Measurements from ENCODE around the gene MORC2. TPM values are rescaled to one million over a fixed set of nuclear protein-coding genes. Genes with fewer than 3 reads are reported as not detected.

The MORC2 gene
- total RNA-seq, 2 experiments from 2014 or later = 22.9 to 35.6 TPM

GRCh38 chr22:30943368-30943767 lies 25.2 kb downstream of the MORC2 start:
- Histone ChIP-seq H3K4me2 (ENCODE audit: low read length) (no peak overlapping the region), H3K27ac (ENCODE audit: low read depth, low read length, poor library complexity, severe bottlenecking) (no peak overlapping the region), H3K4me1 (ENCODE audit: insufficient read depth, low read length, poor library complexity, severe bottlenecking) (no peaks in the 10 kb centered on the region), H3K4me3 (ENCODE audit: low read depth, low read length, poor library complexity, severe bottlenecking) (no peak overlapping the region), H3K36me3 (ENCODE audit: insufficient read depth, low read length) (peaks cover 97% of the 10 kb centered on the region), H3K9me3 (ENCODE audit: low read length) (no peaks in the 10 kb centered on the region), H3K9me2 (ENCODE audit: insufficient read depth, low read length) (no peaks in the 10 kb centered on the region), H4K20me1 (ENCODE audit: insufficient read depth, low read length) (no peaks in the 10 kb centered on the region; the same call in 1 of the 2 replicates), H3K79me2 (ENCODE audit: insufficient read depth, low read depth, low read length) (no peaks in the 10 kb centered on the region), H2AFZ (ENCODE audit: low read length) (no peak overlapping the region)
- DNase-seq (ENCODE audit: low spot score) = no peak
- intact Hi-C loops (cut with micrococcal nuclease; ENCODE audit: unreplicated experiment) = no loop called here
- BruUV-seq (replicated peaks) = no TSS peak
- TF ChIP-seq CTCF (conservative IDR thresholded peaks at IDR 0.05; ENCODE audit: low read length) (no peak), EZH2phosphoT487 (IDR thresholded peaks at IDR 0.05; ENCODE audit: borderline replicate concordance, low read depth, low read length) (no peak)
- ChIA-PET CTCF (ENCODE audit: unreplicated experiment) (interaction anchor here (0.6 kb wide), 1 partner anchor 220 kb away, joined by 3 read pairs; no protein-coding TSS in a partner anchor), POLR2A (no interaction called here)

GRCh38 chr22:30941363-30941740 lies 27.2 kb downstream of the MORC2 start:
- BruUV-seq (replicated peaks) = no TSS peak
- ChIA-PET CTCF (ENCODE audit: unreplicated experiment) (interaction anchor here (0.6 kb wide), 1 partner anchor 313 kb away, joined by 4 read pairs; no protein-coding TSS in a partner anchor), POLR2A (no interaction called here)
- no peak for DNase-seq (ENCODE audit: low spot score)
- TF ChIP-seq CTCF (conservative IDR thresholded peaks at IDR 0.05; ENCODE audit: low read length) (no peak), EZH2phosphoT487 (IDR thresholded peaks at IDR 0.05; ENCODE audit: borderline replicate concordance, low read depth, low read length) (no peak)
- no peaks in the 10 kb centered on the region for H3K79me2 ChIP-seq (ENCODE audit: insufficient read depth, low read depth, low read length)
- H3K4me1 ChIP-seq (ENCODE audit: insufficient read depth, low read length, poor library complexity, severe bottlenecking) = no peaks in the 10 kb centered on the region
- no peaks in the 10 kb centered on the region for H3K9me3 ChIP-seq (ENCODE audit: low read length)
- H3K4me3 ChIP-seq (ENCODE audit: low read depth, low read length, poor library complexity, severe bottlenecking) = no peak overlapping the region
- no peaks in the 10 kb centered on the region for H3K9me2 ChIP-seq (ENCODE audit: insufficient read depth, low read length)
- intact Hi-C loops (cut with micrococcal nuclease; ENCODE audit: unreplicated experiment) = no loop called here
- H3K36me3 ChIP-seq (ENCODE audit: insufficient read depth, low read length) = peaks cover 96% of the 10 kb centered on the region
- no peak overlapping the region for H3K27ac ChIP-seq (ENCODE audit: low read depth, low read length, poor library complexity, severe bottlenecking)
- H3K4me2 ChIP-seq (ENCODE audit: low read length) = no peak overlapping the region
- H2AFZ ChIP-seq (ENCODE audit: low read length) = no peak overlapping the region
- H4K20me1 ChIP-seq (ENCODE audit: insufficient read depth, low read length) = no peaks in the 10 kb centered on the region; the same call in 1 of the 2 replicates

- POLR2A ChIA-PET = no interaction called here
- CTCF ChIA-PET (ENCODE audit: unreplicated experiment) = no interaction called here
- H3K79me2 ChIP-seq (ENCODE audit: insufficient read depth, low read depth, low read length) = no peaks in the 10 kb centered on the region
- intact Hi-C loops (cut with micrococcal nuclease; ENCODE audit: unreplicated experiment) = no loop called here
- H3K27ac ChIP-seq (ENCODE audit: low read depth, low read length, poor library complexity, severe bottlenecking) = no peak overlapping the region
- peaks cover 96% of the 10 kb centered on the region for H3K36me3 ChIP-seq (ENCODE audit: insufficient read depth, low read length)
- no peak overlapping the region for H3K4me3 ChIP-seq (ENCODE audit: low read depth, low read length, poor library complexity, severe bottlenecking)
- no peak for DNase-seq (ENCODE audit: low spot score)
- H3K9me2 ChIP-seq (ENCODE audit: insufficient read depth, low read length) = no peaks in the 10 kb centered on the region
- H3K4me2 ChIP-seq (ENCODE audit: low read length) = no peak overlapping the region
- BruUV-seq (replicated peaks) = no TSS peak
- H3K4me1 ChIP-seq (ENCODE audit: insufficient read depth, low read length, poor library complexity, severe bottlenecking) = no peaks in the 10 kb centered on the region
- TF ChIP-seq CTCF (conservative IDR thresholded peaks at IDR 0.05; ENCODE audit: low read length) = no peak
- TF ChIP-seq EZH2phosphoT487 (IDR thresholded peaks at IDR 0.05; ENCODE audit: borderline replicate concordance, low read depth, low read length) = no peak
- H3K9me3 ChIP-seq (ENCODE audit: low read length) = no peaks in the 10 kb centered on the region
- no peak overlapping the region for H2AFZ ChIP-seq (ENCODE audit: low read length)
- no peaks in the 10 kb centered on the region; the same call in 1 of the 2 replicates for H4K20me1 ChIP-seq (ENCODE audit: insufficient read depth, low read length)
These were observed 27.8 kb downstream of the MORC2 start for GRCh38 chr22:30940685-30941362.
